HG03521 (cell line): Measurements from ENCODE around the gene PTPN14.
"Not testable (repeated sequence)": the region's sequence is repeated elsewhere in the genome, so short reads cannot be mapped to it uniquely, and the experiment has no call there.

Source experiments
- ATAC-seq: cut with Tn5 transposase; IDR thresholded peaks from one replicate; pipeline ENCODE4 v1.9.1; 2021; ENCODE audit warnings: mild to moderate bottlenecking, moderate library complexity; ENCODE audit not compliant: unreplicated experiment

PTPN14 gene

GRCh38 chr1:214542275-214543199, 8.9 kb downstream of the PTPN14 start:
- ATAC-seq, result no peak

GRCh38 chr1:214541693-214542092, 9.7 kb downstream of the PTPN14 start:
- no peak for ATAC-seq

- ATAC-seq, result no peak
These were observed 10.2 kb downstream of the PTPN14 start for GRCh38 chr1:214541206-214541605.

- no peak for ATAC-seq
These were observed 11.1 kb downstream of the PTPN14 start for GRCh38 chr1:214540324-214540723.

- no peak for ATAC-seq
These were observed 12.9 kb downstream of the PTPN14 start for GRCh38 chr1:214538496-214538895.

- no peak for ATAC-seq
These were observed 13.4 kb downstream of the PTPN14 start for GRCh38 chr1:214537872-214538473.

GRCh38 chr1:214537219-214537618, 14.2 kb downstream of the PTPN14 start:
- no peak for ATAC-seq

- no peak for ATAC-seq
These were observed 19.3 kb downstream of the PTPN14 start for GRCh38 chr1:214532070-214532469.

- ATAC-seq, result no peak
These were observed 25.8 kb downstream of the PTPN14 start for GRCh38 chr1:214525535-214526019.

GRCh38 chr1:214524824-214525223, 26.6 kb downstream of the PTPN14 start:
- ATAC-seq, result no peak

GRCh38 chr1:214523124-214523824, 28.1 kb downstream of the PTPN14 start:
- no peak for ATAC-seq

- ATAC-seq, result not testable (repeated sequence)
These were observed 29.9 kb downstream of the PTPN14 start for GRCh38 chr1:214521458-214521857.

- no peak for ATAC-seq
These were observed 30.7 kb downstream of the PTPN14 start for GRCh38 chr1:214520544-214521165.

- ATAC-seq, result no peak
These were observed 33.0 kb downstream of the PTPN14 start for GRCh38 chr1:214518361-214518760.

GRCh38 chr1:214516434-214517326, 34.7 kb downstream of the PTPN14 start:
- ATAC-seq, result no peak

- no peak for ATAC-seq
These were observed 35.6 kb downstream of the PTPN14 start for GRCh38 chr1:214515544-214516433.

GRCh38 chr1:214514819-214515383, 36.5 kb downstream of the PTPN14 start:
- no peak for ATAC-seq

GRCh38 chr1:214514032-214514818, 37.2 kb downstream of the PTPN14 start:
- ATAC-seq, result no peak
